Liver (tissue), 9 donors: ENCODE measurements around the gene FYTTD1. TPM values are rescaled to one million over a fixed set of nuclear protein-coding genes. Genes with fewer than 3 reads are reported as not detected.

Experiments used
- DNase-seq: peaks from one replicate; pipeline ENCODE4 v3.0.0-alpha.2; 2017; ENCODE audit warnings: low spot score
- H3K27ac ChIP-seq, 2 donors: one replicate each; pipeline ENCODE4 v1.7.0; 2013; ENCODE audit warnings: inconsistent platforms in 2 of 2, low read length in 2 of 2, control low read depth in 1 of 2, low read depth in 1 of 2, mild to moderate bottlenecking in 1 of 2
- H3K27me3 ChIP-seq, 4 donors: one replicate each; pipeline versions ENCODE4 v1.6.1 to v1.7.0; 2013; ENCODE audit warnings: low read length in 3 of 4, inconsistent platforms in 1 of 4, mild to moderate bottlenecking in 1 of 4, moderate library complexity in 1 of 4; ENCODE audit not compliant: control insufficient read depth in 4 of 4, insufficient read depth in 4 of 4
- H3K36me3 ChIP-seq, 4 donors: one replicate each; pipeline versions ENCODE4 v1.6.1 to v1.7.0; 2013; ENCODE audit warnings: low read length in 3 of 4, mild to moderate bottlenecking in 3 of 4, low read depth in 1 of 4, moderate library complexity in 1 of 4; ENCODE audit not compliant: control insufficient read depth in 4 of 4, insufficient read depth in 3 of 4
- H3K4me1 ChIP-seq, 4 donors: one replicate each; pipeline versions ENCODE4 v1.6.1 to v1.7.0; 2013; ENCODE audit warnings: low read length in 3 of 4, mild to moderate bottlenecking in 3 of 4, moderate library complexity in 1 of 4; ENCODE audit not compliant: control insufficient read depth in 4 of 4, insufficient read depth in 4 of 4
- H3K4me3 ChIP-seq, 3 donors: one replicate each; pipeline versions ENCODE4 v1.6.1 to v1.7.0; 2013; ENCODE audit warnings: low read length in 3 of 3, control low read depth in 1 of 3, low read depth in 1 of 3, mild to moderate bottlenecking in 1 of 3
- H3K9ac ChIP-seq, 2 donors: one replicate each; pipeline ENCODE4 v1.7.0; 2013; ENCODE audit warnings: low read length in 2 of 2, mild to moderate bottlenecking in 2 of 2, moderate library complexity in 2 of 2, control low read depth in 1 of 2, low read depth in 1 of 2
- H3K9me3 ChIP-seq, 4 donors: one replicate each; pipeline versions ENCODE4 v1.6.1 to v1.7.0; 2013; ENCODE audit warnings: low read length in 3 of 4; ENCODE audit not compliant: control insufficient read depth in 4 of 4
- EGR1 ChIP-seq, 2 donors: IDR thresholded peaks; 2 replicates each; pipeline ENCODE4 v1.6.1; 2016 to 2018; ENCODE audit warnings: antibody characterized with exemption in 2 of 2, low read depth in 2 of 2
- FOXA1 ChIP-seq: IDR thresholded peaks from 2 replicates; pipeline ENCODE4 v1.6.1; 2016; ENCODE audit warnings: antibody characterized with exemption
- FOXA2 ChIP-seq: IDR thresholded peaks from 2 replicates; pipeline ENCODE4 v1.6.1; 2016; ENCODE audit warnings: antibody characterized with exemption
- GABPA ChIP-seq, 2 donors: IDR thresholded peaks in 1 of 2; conservative IDR thresholded peaks in 1 of 2; 2 replicates each; pipeline ENCODE4 v1.6.1; 2016; ENCODE audit warnings: antibody characterized with exemption in 2 of 2, mild to moderate bottlenecking in 1 of 2, moderate library complexity in 1 of 2
- HNF4A ChIP-seq, 2 donors: conservative IDR thresholded peaks; 2 replicates each; pipeline ENCODE4 v1.6.1; 2016; ENCODE audit warnings: antibody characterized with exemption in 2 of 2, mild to moderate bottlenecking in 2 of 2
- HNF4G ChIP-seq: IDR thresholded peaks from 2 replicates; pipeline ENCODE4 v1.6.1; 2016; ENCODE audit warnings: antibody characterized with exemption
- JUND ChIP-seq, 2 donors: IDR thresholded peaks; 2 replicates each; pipeline ENCODE4 v1.6.1; 2016; ENCODE audit warnings: antibody characterized with exemption in 2 of 2
- NR2F2 ChIP-seq: IDR thresholded peaks from 2 replicates; pipeline ENCODE4 v1.6.1; 2016; ENCODE audit warnings: antibody characterized with exemption
- RAD21 ChIP-seq, 2 donors: IDR thresholded peaks; 2 replicates each; pipeline ENCODE4 v1.6.1; 2016; ENCODE audit warnings: antibody characterized with exemption in 2 of 2, mild to moderate bottlenecking in 2 of 2
- RXRA ChIP-seq, 2 donors: IDR thresholded peaks; 2 replicates each; pipeline ENCODE4 v1.6.1; 2017 to 2018; ENCODE audit warnings: antibody characterized with exemption in 2 of 2, mild to moderate bottlenecking in 1 of 2
- SP1 ChIP-seq: IDR thresholded peaks from 2 replicates; pipeline ENCODE4 v1.6.1; 2018; ENCODE audit warnings: antibody characterized with exemption, mild to moderate bottlenecking
- TAF1 ChIP-seq: conservative IDR thresholded peaks from 2 replicates; pipeline ENCODE4 v1.6.1; 2016; ENCODE audit warnings: antibody characterized with exemption, mild to moderate bottlenecking
- YY1 ChIP-seq: IDR thresholded peaks from 2 replicates; pipeline ENCODE4 v1.6.1; 2016; ENCODE audit warnings: antibody characterized with exemption, mild to moderate bottlenecking
- WGBS: extraction: QIAGEN DNeasy Blood & Tissue Kit; methylation state at CpG from one replicate; pipeline ENCODE4 v1.1.7; 2013; 5-methylcytosine and 5-hydroxymethylcytosine counted together
- polyA plus RNA-seq, 2 donors: library from polyadenylated mRNA; stranded (reverse) in 1 of 2; unstranded in 1 of 2; fragments of 200-250 nt in 1 of 2; fragments of >200 nt in 1 of 2; fragmentation: Nextera tagmentation in 1 of 2; extraction: Ambion mirVana in 1 of 2; gene quantifications; one replicate each; pipeline versions ENCODE4 v1.2.1 to v1.2.3, GENCODE V29; 2013 to 2015
- total RNA-seq, 2 donors: library from RNA; depleted of rRNA; stranded (reverse); fragments of >200 nt; gene quantifications; one replicate each; pipeline ENCODE4 v1.2.3, GENCODE V29; 2014
- TF ChIP-seq, protein P1 (sequence below): IDR thresholded peaks from 2 replicates; pipeline ENCODE4 v1.6.1; 2016; ENCODE audit warnings: antibody characterized with exemption, mild to moderate bottlenecking
- TF ChIP-seq, protein P2 (sequence below): IDR thresholded peaks from 2 replicates; pipeline ENCODE4 v1.6.1; 2016; ENCODE audit warnings: antibody characterized with exemption
- TF ChIP-seq, protein P3 (sequence below): fragments of 150-350 bp; IDR thresholded peaks from 2 replicates; pipeline ENCODE4 v1.5.1; 2017; ENCODE audit warnings: improper control_type of control experiment, low read depth, low read length; ENCODE audit not compliant: missing input control
- TF ChIP-seq, protein P4 (sequence below): IDR thresholded peaks from 2 replicates; pipeline ENCODE4 v1.6.1; 2016; ENCODE audit warnings: antibody characterized with exemption
- TF ChIP-seq, protein P5 (sequence below): IDR thresholded peaks from 2 replicates; pipeline ENCODE4 v1.6.1; 2016; ENCODE audit warnings: antibody characterized with exemption
- donor health status: healthy.
- donor health status: healthy.
- donor health status: healthy.
- donor health status: healthy.
- donor health status: healthy.

Gene FYTTD1
- total and polyA plus RNA-seq, 4 donors: 11.5 to 22.7 (median 16.0) TPM

- Histone ChIP-seq H3K4me3 (no peak overlapping the region), H3K4me1 (no peaks in the 10 kb centered on the region), H3K9me3 (no peaks in the 10 kb centered on the region), H3K27ac (no peak overlapping the region), H3K36me3 (peaks cover 19 to 64% (median 45%) of the 10 kb centered on the region in 4 donors), H3K27me3 (no peaks in the 10 kb centered on the region), H3K9ac (no peak overlapping the region)
- DNase-seq: no peak
- TF ChIP-seq RAD21 (IDR thresholded peaks at IDR 0.05): no peak
- no peak for TF ChIP-seq YY1
- no peak for TF ChIP-seq GABPA (IDR thresholded peaks at IDR 0.05 in 1 of 2, conservative IDR thresholded peaks at IDR 0.05 in 1 of 2)
- no peak for TF ChIP-seq HNF4A (conservative IDR thresholded peaks at IDR 0.05)
- no peak for TF ChIP-seq HNF4G
- WGBS: 92% methylated on average over 7 of the region's 7 CpGs
Observed at GRCh38 chr3:197775317-197775716, 25.6 kb downstream of the FYTTD1 start.

DNA sequence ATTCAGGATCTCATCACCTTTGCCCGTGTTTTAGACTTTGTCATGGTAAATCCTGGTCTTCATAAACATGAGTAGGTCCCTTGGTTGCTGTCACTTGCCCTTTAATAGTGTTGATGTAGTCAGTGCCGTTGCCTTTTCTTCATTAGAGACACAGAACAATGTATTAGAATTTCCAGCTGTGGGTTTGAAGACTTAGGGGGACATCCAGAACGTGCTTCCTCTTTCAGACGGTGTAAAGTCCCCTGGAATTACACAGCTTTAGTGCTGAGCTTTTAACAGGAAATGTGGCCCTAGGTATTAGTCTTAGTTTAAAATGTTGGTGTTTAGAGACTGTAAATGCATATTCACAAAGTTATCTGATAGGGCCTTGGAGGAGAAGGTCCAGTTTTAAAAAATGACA, 32.5 kb downstream of the FYTTD1 start:
- no peak overlapping the region for H3K27ac ChIP-seq

GRCh38 chr3:197784019-197784585, 34.4 kb downstream of the FYTTD1 start:
- Histone ChIP-seq H3K27ac (no peak overlapping the region), H3K4me1 (no peaks in the 10 kb centered on the region), H3K27me3 (no peaks in the 10 kb centered on the region), H3K4me3 (no peak overlapping the region), H3K36me3 (peaks cover 6 to 21% (median 14%) of the 10 kb centered on the region in 4 donors), H3K9ac (no peak overlapping the region), H3K9me3 (no peaks in the 10 kb centered on the region)
- WGBS: 95% methylated on average over 7 of the region's 7 CpGs
- TF ChIP-seq JUND (IDR thresholded peaks at IDR 0.05) (no peak), HNF4A (conservative IDR thresholded peaks at IDR 0.05) (no peak), NR2F2 (no peak), RXRA (IDR thresholded peaks at IDR 0.05) (no peak), YY1 (no peak), FOXA2 (no peak), SP1 (no peak), EGR1 (IDR thresholded peaks at IDR 0.05; ENCODE audit: low read depth in 2 of 2) (no peak), FOXA1 (no peak), GABPA (IDR thresholded peaks at IDR 0.05 in 1 of 2, conservative IDR thresholded peaks at IDR 0.05 in 1 of 2) (no peak), RAD21 (IDR thresholded peaks at IDR 0.05) (no peak), HNF4G (no peak), TAF1 (no peak)
- TF ChIP-seq, protein P1, sequence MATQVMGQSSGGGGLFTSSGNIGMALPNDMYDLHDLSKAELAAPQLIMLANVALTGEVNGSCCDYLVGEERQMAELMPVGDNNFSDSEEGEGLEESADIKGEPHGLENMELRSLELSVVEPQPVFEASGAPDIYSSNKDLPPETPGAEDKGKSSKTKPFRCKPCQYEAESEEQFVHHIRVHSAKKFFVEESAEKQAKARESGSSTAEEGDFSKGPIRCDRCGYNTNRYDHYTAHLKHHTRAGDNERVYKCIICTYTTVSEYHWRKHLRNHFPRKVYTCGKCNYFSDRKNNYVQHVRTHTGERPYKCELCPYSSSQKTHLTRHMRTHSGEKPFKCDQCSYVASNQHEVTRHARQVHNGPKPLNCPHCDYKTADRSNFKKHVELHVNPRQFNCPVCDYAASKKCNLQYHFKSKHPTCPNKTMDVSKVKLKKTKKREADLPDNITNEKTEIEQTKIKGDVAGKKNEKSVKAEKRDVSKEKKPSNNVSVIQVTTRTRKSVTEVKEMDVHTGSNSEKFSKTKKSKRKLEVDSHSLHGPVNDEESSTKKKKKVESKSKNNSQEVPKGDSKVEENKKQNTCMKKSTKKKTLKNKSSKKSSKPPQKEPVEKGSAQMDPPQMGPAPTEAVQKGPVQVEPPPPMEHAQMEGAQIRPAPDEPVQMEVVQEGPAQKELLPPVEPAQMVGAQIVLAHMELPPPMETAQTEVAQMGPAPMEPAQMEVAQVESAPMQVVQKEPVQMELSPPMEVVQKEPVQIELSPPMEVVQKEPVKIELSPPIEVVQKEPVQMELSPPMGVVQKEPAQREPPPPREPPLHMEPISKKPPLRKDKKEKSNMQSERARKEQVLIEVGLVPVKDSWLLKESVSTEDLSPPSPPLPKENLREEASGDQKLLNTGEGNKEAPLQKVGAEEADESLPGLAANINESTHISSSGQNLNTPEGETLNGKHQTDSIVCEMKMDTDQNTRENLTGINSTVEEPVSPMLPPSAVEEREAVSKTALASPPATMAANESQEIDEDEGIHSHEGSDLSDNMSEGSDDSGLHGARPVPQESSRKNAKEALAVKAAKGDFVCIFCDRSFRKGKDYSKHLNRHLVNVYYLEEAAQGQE: no peak
- TF ChIP-seq, protein P2, sequence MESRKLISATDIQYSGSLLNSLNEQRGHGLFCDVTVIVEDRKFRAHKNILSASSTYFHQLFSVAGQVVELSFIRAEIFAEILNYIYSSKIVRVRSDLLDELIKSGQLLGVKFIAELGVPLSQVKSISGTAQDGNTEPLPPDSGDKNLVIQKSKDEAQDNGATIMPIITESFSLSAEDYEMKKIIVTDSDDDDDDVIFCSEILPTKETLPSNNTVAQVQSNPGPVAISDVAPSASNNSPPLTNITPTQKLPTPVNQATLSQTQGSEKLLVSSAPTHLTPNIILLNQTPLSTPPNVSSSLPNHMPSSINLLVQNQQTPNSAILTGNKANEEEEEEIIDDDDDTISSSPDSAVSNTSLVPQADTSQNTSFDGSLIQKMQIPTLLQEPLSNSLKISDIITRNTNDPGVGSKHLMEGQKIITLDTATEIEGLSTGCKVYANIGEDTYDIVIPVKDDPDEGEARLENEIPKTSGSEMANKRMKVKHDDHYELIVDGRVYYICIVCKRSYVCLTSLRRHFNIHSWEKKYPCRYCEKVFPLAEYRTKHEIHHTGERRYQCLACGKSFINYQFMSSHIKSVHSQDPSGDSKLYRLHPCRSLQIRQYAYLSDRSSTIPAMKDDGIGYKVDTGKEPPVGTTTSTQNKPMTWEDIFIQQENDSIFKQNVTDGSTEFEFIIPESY: no peak
- TF ChIP-seq, protein P3, sequence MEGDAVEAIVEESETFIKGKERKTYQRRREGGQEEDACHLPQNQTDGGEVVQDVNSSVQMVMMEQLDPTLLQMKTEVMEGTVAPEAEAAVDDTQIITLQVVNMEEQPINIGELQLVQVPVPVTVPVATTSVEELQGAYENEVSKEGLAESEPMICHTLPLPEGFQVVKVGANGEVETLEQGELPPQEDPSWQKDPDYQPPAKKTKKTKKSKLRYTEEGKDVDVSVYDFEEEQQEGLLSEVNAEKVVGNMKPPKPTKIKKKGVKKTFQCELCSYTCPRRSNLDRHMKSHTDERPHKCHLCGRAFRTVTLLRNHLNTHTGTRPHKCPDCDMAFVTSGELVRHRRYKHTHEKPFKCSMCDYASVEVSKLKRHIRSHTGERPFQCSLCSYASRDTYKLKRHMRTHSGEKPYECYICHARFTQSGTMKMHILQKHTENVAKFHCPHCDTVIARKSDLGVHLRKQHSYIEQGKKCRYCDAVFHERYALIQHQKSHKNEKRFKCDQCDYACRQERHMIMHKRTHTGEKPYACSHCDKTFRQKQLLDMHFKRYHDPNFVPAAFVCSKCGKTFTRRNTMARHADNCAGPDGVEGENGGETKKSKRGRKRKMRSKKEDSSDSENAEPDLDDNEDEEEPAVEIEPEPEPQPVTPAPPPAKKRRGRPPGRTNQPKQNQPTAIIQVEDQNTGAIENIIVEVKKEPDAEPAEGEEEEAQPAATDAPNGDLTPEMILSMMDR: no peak
- TF ChIP-seq, protein P4, sequence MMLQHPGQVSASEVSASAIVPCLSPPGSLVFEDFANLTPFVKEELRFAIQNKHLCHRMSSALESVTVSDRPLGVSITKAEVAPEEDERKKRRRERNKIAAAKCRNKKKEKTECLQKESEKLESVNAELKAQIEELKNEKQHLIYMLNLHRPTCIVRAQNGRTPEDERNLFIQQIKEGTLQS: no peak
- TF ChIP-seq, protein P5, sequence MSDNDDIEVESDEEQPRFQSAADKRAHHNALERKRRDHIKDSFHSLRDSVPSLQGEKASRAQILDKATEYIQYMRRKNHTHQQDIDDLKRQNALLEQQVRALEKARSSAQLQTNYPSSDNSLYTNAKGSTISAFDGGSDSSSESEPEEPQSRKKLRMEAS: no peak
- DNase-seq: no peak

More for the DNA sequence above, 32.5 kb downstream of the FYTTD1 start:
- DNase-seq: no peak
- Histone ChIP-seq H3K36me3 (peaks cover 10 to 38% (median 28%) of the 10 kb centered on the region in 4 donors), H3K9me3 (no peaks in the 10 kb centered on the region), H3K9ac (no peak overlapping the region), H3K27me3 (no peaks in the 10 kb centered on the region), H3K4me3 (no peak overlapping the region), H3K4me1 (no peaks in the 10 kb centered on the region)
- 82% methylated on average over 4 of the region's 4 CpGs for WGBS
- no peak for TF ChIP-seq EGR1 (IDR thresholded peaks at IDR 0.05; ENCODE audit: low read depth in 2 of 2)
- no peak for TF ChIP-seq RXRA (IDR thresholded peaks at IDR 0.05)
